Caco-2 (cell line): ENCODE data around the gene HIVEP3. TPM values are rescaled to one million over a fixed set of nuclear protein-coding genes. Genes with fewer than 3 reads are reported as not detected.

Experiments
- BruUV-seq: library from RNA; stranded (reverse); fragments of 400-500 nt; replicated peaks from 2 replicates; lab custom pipeline; 2021; lab: Mats Ljungman, UMichigan
- CTCF ChIA-PET: fragments of 300-600 bp; sonication (Branson Sonifier 250); formaldehyde crosslinking; loops from one replicate; lab custom pipeline; 2022; ENCODE audit warnings: antibody characterized with exemption; lab: Charles Lee
- POLR2A ChIA-PET: fragments of 300-600 bp; sonication (Branson Sonifier 250); formaldehyde crosslinking; loops from one replicate; lab custom pipeline; 2022; ENCODE audit warnings: antibody characterized with exemption; lab: Charles Lee
- DNase-seq, 2 experiments: peaks; one replicate each; pipeline versions ENCODE4 v3.0.0 to v3.0.0-alpha.2; 2020 to 2022
- H3K27me3 ChIP-seq: replicated peaks from 2 replicates; pipeline ENCODE4 v1.6.0; 2011; ENCODE audit warnings: low read length; ENCODE audit not compliant: control insufficient read depth, insufficient read depth
- H3K36me3 ChIP-seq: 2 replicates; pipeline ENCODE4 v1.5.1; 2011; ENCODE audit warnings: low read length; ENCODE audit not compliant: control insufficient read depth, insufficient read depth
- H3K4me1 ChIP-seq: fragments of 250-450 bp; sonication (Bioruptor Pico); 2 replicates; pipeline ENCODE4 v1.5.1; 2020; ENCODE audit warnings: mild to moderate bottlenecking
- H3K4me3 ChIP-seq: 2 replicates; pipeline ENCODE4 v1.5.1; 2011; ENCODE audit warnings: low read depth, mild to moderate bottlenecking, control low read depth, low read length
- H3K9me3 ChIP-seq: fragments of 250-450 bp; sonication (Bioruptor Pico); 2 replicates; pipeline ENCODE4 v1.5.1; 2020; ENCODE audit warnings: mild to moderate bottlenecking, moderate library complexity
- H3K27ac Mint-ChIP-seq: one replicate; pipeline ENCODE4 v1.8.0; 2022; ENCODE audit warnings: mixed read lengths; ENCODE audit not compliant: unreplicated experiment
- H3K27me3 Mint-ChIP-seq: one replicate; pipeline ENCODE4 v1.8.0; 2022; ENCODE audit warnings: mixed read lengths; ENCODE audit not compliant: insufficient read depth, unreplicated experiment
- H3K36me3 Mint-ChIP-seq: one replicate; pipeline ENCODE4 v1.8.0; 2022; ENCODE audit warnings: mild to moderate bottlenecking, mixed read lengths; ENCODE audit not compliant: insufficient read depth, unreplicated experiment
- H3K4me1 Mint-ChIP-seq: one replicate; pipeline ENCODE4 v1.8.0; 2022; ENCODE audit warnings: low read depth, mixed read lengths; ENCODE audit not compliant: unreplicated experiment
- H3K4me3 Mint-ChIP-seq: one replicate; pipeline ENCODE4 v1.8.0; 2022; ENCODE audit warnings: mild to moderate bottlenecking, moderate library complexity, mixed read lengths; ENCODE audit not compliant: unreplicated experiment
- H3K9me3 Mint-ChIP-seq: one replicate; pipeline ENCODE4 v1.8.0; 2022; ENCODE audit warnings: mixed read lengths; ENCODE audit not compliant: unreplicated experiment
- CTCF ChIP-seq, 2 experiments: fragments of 200-600 bp in 1 of 2; IDR thresholded peaks; 1 replicate in 1 of 2; 2 replicates in 1 of 2; pipeline versions ENCODE4 v1.5.1 to v1.8.0; 2011 to 2022; ENCODE audit warnings: antibody characterized with exemption in 1 of 2, control low read depth in 1 of 2, inconsistent platforms in 1 of 2, low read depth in 1 of 2, low read length in 1 of 2, mild to moderate bottlenecking in 1 of 2, moderate library complexity in 1 of 2; ENCODE audit not compliant: insufficient read depth in 1 of 2, severe bottlenecking in 1 of 2, unreplicated experiment in 1 of 2
- intact Hi-C: fragments of 100-400 bp; cut with micrococcal nuclease; formaldehyde crosslinking; loops from one replicate; pipeline ENCODE4 v1.10.0; 2022; ENCODE audit not compliant: unreplicated experiment
- total RNA-seq: library from RNA; stranded (reverse); gene quantifications from 2 replicates; pipeline ENCODE4 v1.2.3, GENCODE V29; 2022

HIVEP3 gene
- total RNA-seq, 1 experiment from 2014 or later, result 0.25 TPM

GRCh38 chr1:41734201-41734970, 184.3 kb downstream of the HIVEP3 start:
- no peaks in the 10 kb centered on the region for H3K4me1 Mint-ChIP-seq
- H3K4me3 Mint-ChIP-seq, result no peak overlapping the region
- no peak overlapping the region for H3K4me3 ChIP-seq
- no peaks in the 10 kb centered on the region for H3K36me3 ChIP-seq
- peaks cover 11% of the 10 kb centered on the region for H3K27me3 Mint-ChIP-seq
- no peak overlapping the region for H3K27ac Mint-ChIP-seq
- no peaks in the 10 kb centered on the region for H3K36me3 Mint-ChIP-seq
- ChIA-PET CTCF (no interaction called here), POLR2A (no interaction called here)
- no peaks in the 10 kb centered on the region for H3K9me3 Mint-ChIP-seq
- intact Hi-C loops, result no loop called here
- TF ChIP-seq CTCF (IDR thresholded peaks at IDR 0.05; ENCODE audit: insufficient read depth in 1 of 2, low read depth in 1 of 2, low read length in 1 of 2, severe bottlenecking in 1 of 2, unreplicated experiment in 1 of 2), result no peak
- no TSS peak for BruUV-seq
- no peaks in the 10 kb centered on the region for H3K27me3 ChIP-seq
- no peaks in the 10 kb centered on the region for H3K9me3 ChIP-seq
- DNase-seq, result no peak
- H3K4me1 ChIP-seq, result no peaks in the 10 kb centered on the region

DNA sequence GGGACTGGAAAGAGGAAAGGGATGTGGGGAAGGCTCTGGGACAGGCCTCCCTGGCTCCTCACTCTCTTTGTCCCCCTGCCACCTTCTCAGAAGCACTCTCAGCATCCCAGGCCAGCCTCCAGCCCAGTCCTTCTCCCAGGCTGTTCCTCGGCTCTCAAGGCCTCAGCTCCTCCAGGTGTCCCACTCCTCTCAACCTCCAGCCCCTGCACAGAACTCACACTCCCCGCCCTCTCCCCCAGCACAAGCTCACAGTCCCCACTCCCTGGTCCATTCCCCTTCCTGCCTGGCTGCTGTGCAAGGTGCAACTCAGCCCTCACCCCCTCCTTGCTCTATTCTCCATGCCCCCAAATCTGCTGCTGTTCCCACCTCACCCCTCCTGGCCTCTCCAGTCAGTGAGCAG, 185.0 kb downstream of the HIVEP3 start:
- H3K4me3 Mint-ChIP-seq, result no peak overlapping the region
- no peaks in the 10 kb centered on the region for H3K4me1 Mint-ChIP-seq
- ChIA-PET POLR2A (no interaction called here), CTCF (no interaction called here)
- Histone ChIP-seq H3K27me3 (no peaks in the 10 kb centered on the region), H3K4me1 (no peaks in the 10 kb centered on the region), H3K9me3 (no peaks in the 10 kb centered on the region), H3K4me3 (no peak overlapping the region), H3K36me3 (no peaks in the 10 kb centered on the region)
- no peaks in the 10 kb centered on the region for H3K36me3 Mint-ChIP-seq
- no TSS peak for BruUV-seq
- no peaks in the 10 kb centered on the region for H3K9me3 Mint-ChIP-seq
- peaks cover 11% of the 10 kb centered on the region for H3K27me3 Mint-ChIP-seq
- H3K27ac Mint-ChIP-seq, result no peak overlapping the region
- intact Hi-C loops, result no loop called here
- no peak for DNase-seq
- no peak for TF ChIP-seq CTCF (IDR thresholded peaks at IDR 0.05; ENCODE audit: insufficient read depth in 1 of 2, low read depth in 1 of 2, low read length in 1 of 2, severe bottlenecking in 1 of 2, unreplicated experiment in 1 of 2)

DNA sequence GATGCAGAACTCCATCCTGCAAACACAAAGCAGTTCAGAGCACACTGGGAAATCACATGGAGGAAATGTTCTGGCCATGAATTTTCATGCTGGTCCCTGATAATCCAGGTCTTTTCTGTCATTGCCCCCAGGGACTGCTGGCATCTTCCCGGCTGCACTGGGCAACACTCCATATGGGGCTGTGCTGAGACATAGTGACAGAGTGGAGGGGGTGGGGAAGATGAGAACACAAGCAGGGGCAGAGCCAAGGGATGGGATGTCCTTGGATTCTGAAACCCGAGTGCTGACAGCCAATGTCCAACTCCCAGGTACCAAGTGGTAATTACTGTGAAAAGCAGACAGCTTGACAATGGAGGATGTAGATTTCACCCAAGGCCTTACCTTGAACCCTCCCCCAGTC, 185.7 kb downstream of the HIVEP3 start:
- no peak overlapping the region for H3K4me3 ChIP-seq
- Mint-ChIP-seq H3K27ac (no peak overlapping the region), H3K27me3 (peaks cover 11% of the 10 kb centered on the region), H3K9me3 (no peaks in the 10 kb centered on the region), H3K36me3 (no peaks in the 10 kb centered on the region), H3K4me3 (no peak overlapping the region), H3K4me1 (no peaks in the 10 kb centered on the region)
- no peaks in the 10 kb centered on the region for H3K36me3 ChIP-seq
- H3K27me3 ChIP-seq, result no peaks in the 10 kb centered on the region
- TF ChIP-seq CTCF (IDR thresholded peaks at IDR 0.05; ENCODE audit: insufficient read depth in 1 of 2, low read depth in 1 of 2, low read length in 1 of 2, severe bottlenecking in 1 of 2, unreplicated experiment in 1 of 2), result no peak
- POLR2A ChIA-PET, result no interaction called here
- DNase-seq, result no peak
- CTCF ChIA-PET, result no interaction called here
- BruUV-seq, result no TSS peak
- intact Hi-C loops, result no loop called here
- no peaks in the 10 kb centered on the region for H3K9me3 ChIP-seq
- H3K4me1 ChIP-seq, result no peaks in the 10 kb centered on the region
